GM18909 (cell line): ENCODE results near the gene MDP1.
A peak's percentile ranks its signal among the peaks of the same experiment; 100 is the strongest.
"Not testable (repeated sequence)": the region's sequence is repeated elsewhere in the genome, so short reads cannot be mapped to it uniquely, and the experiment has no call there.

Experiments used
- ATAC-seq: cut with Tn5 transposase; IDR thresholded peaks from one replicate; pipeline ENCODE4 v1.9.1; 2021; ENCODE audit warnings: mild to moderate bottlenecking; ENCODE audit not compliant: unreplicated experiment, poor library complexity

The MDP1 gene

GRCh38 chr14:24252289-24253124 is 36.6 kb upstream of the MDP1 start:
- no peak for ATAC-seq

- no peak for ATAC-seq
Observed at GRCh38 chr14:24251880-24252288, 36.0 kb upstream of the MDP1 start.

GRCh38 chr14:24250354-24250753 is 34.5 kb upstream of the MDP1 start:
- no peak for ATAC-seq

- ATAC-seq = no peak
Observed at GRCh38 chr14:24249230-24250021, 33.6 kb upstream of the MDP1 start.

- no peak for ATAC-seq
Observed at GRCh38 chr14:24247422-24247821, 31.6 kb upstream of the MDP1 start.

GRCh38 chr14:24246765-24247212 is 30.9 kb upstream of the MDP1 start:
- ATAC-seq = peak; percentile 22

GRCh38 chr14:24245350-24245749 is 29.5 kb upstream of the MDP1 start:
- ATAC-seq = not testable (repeated sequence)

- no peak for ATAC-seq
Observed at GRCh38 chr14:24243336-24243836, 27.5 kb upstream of the MDP1 start.

- ATAC-seq = peak; percentile 83
Observed at GRCh38 chr14:24241829-24242443, 26.1 kb upstream of the MDP1 start.

- ATAC-seq = no peak
Observed at GRCh38 chr14:24240110-24240918, 24.4 kb upstream of the MDP1 start.

GRCh38 chr14:24238527-24239037 is 22.7 kb upstream of the MDP1 start:
- ATAC-seq = no peak

GRCh38 chr14:24238123-24238522 is 22.3 kb upstream of the MDP1 start:
- ATAC-seq = no peak

- no peak for ATAC-seq
Observed at GRCh38 chr14:24237463-24237955, 21.6 kb upstream of the MDP1 start.

GRCh38 chr14:24236689-24237462 is 21.0 kb upstream of the MDP1 start:
- no peak for ATAC-seq

GRCh38 chr14:24235804-24236688 is 20.2 kb upstream of the MDP1 start:
- no peak for ATAC-seq

GRCh38 chr14:24234095-24235005 is 18.5 kb upstream of the MDP1 start:
- ATAC-seq = no peak

GRCh38 chr14:24233538-24233866 is 17.6 kb upstream of the MDP1 start:
- ATAC-seq = no peak
